GM12892 (cell line): ENCODE data around the gene MAP4K4.

Source experiments
- POLR2A ChIP-seq: IDR thresholded peaks from 2 replicates; pipeline ENCODE4 v1.6.1; 2011; ENCODE audit warnings: low read depth, low read length, control low read depth
- POLR2AphosphoS5 ChIP-seq: IDR thresholded peaks from 2 replicates; pipeline ENCODE4 v1.6.1; 2011; ENCODE audit warnings: low read depth, low read length, control low read depth
- TAF1 ChIP-seq: IDR thresholded peaks from 2 replicates; pipeline ENCODE4 v1.6.1; 2011; ENCODE audit warnings: low read depth, mild to moderate bottlenecking, control low read depth, low read length, borderline replicate concordance

GRCh38 chr2:101844055-101844635 is 146.6 kb downstream of the MAP4K4 start:
- TF ChIP-seq POLR2AphosphoS5 (no peak), POLR2A (no peak), TAF1 (no peak)
